Endothelial cell of umbilical vein (primary cell): ENCODE results near the gene POLR1D. TPM values are rescaled to one million over a fixed set of nuclear protein-coding genes. Genes with fewer than 3 reads are reported as not detected.

ENCODE experiments used
- BruUV-seq: library from RNA; stranded (reverse); fragments of 400-500 nt; replicated peaks from 2 replicates; lab custom pipeline; 2021; lab: Mats Ljungman, UMichigan
- CTCF ChIA-PET: fragments of 300-600, 350-600 bp; sonication (Branson Sonifier 250); formaldehyde crosslinking; loops from one replicate; lab custom pipeline; 2021; ENCODE audit warnings: antibody characterized with exemption, inconsistent platforms; lab: Charles Lee
- POLR2A ChIA-PET: fragments of 300-600, 350-600 bp; sonication (Branson Sonifier 250); formaldehyde crosslinking; loops from one replicate; lab custom pipeline; 2021; ENCODE audit warnings: antibody characterized with exemption, inconsistent platforms; lab: Charles Lee
- DNase-seq: peaks from one replicate; pipeline ENCODE4 v3.0.0-alpha.2; 2011; ENCODE audit warnings: low read depth, low spot score
- FAIRE-seq: peaks from 2 replicates; lab custom pipeline; 2011; peaks lifted over from hg19 to GRCh38; lab: Jason Lieb, UNC
- H2AFZ ChIP-seq: 2 replicates; pipeline ENCODE4 v1.6.0; 2012; ENCODE audit warnings: low read depth, low read length, control low read depth, inconsistent platforms
- H3K27ac ChIP-seq: 2 replicates; pipeline ENCODE4 v1.5.1; 2011; ENCODE audit warnings: low read depth, mild to moderate bottlenecking, control low read depth, low read length, moderate library complexity; ENCODE audit not compliant: insufficient read depth
- H3K27me3 ChIP-seq, 2 experiments: 2 replicates each; pipeline versions ENCODE4 v1.6.0 to v1.6.1; 2011; ENCODE audit warnings: low read length in 2 of 2, mixed read lengths in 1 of 2; ENCODE audit not compliant: control insufficient read depth in 2 of 2, insufficient read depth in 2 of 2
- H3K36me3 ChIP-seq, 2 experiments: 2 replicates in 1 of 2; 3 replicates in 1 of 2; pipeline ENCODE4 v1.5.1; 2011; ENCODE audit warnings: low read length in 2 of 2, mild to moderate bottlenecking in 1 of 2, moderate library complexity in 1 of 2; ENCODE audit not compliant: control insufficient read depth in 2 of 2, insufficient read depth in 2 of 2; ENCODE audit errors: extremely low read depth in 1 of 2
- H3K4me1 ChIP-seq: 3 replicates; pipeline ENCODE4 v1.5.1; 2011; ENCODE audit warnings: mild to moderate bottlenecking, low read length; ENCODE audit not compliant: control insufficient read depth, insufficient read depth; ENCODE audit errors: extremely low read depth
- H3K4me2 ChIP-seq: 2 replicates; pipeline ENCODE4 v1.6.1; 2011; ENCODE audit warnings: low read length, control low read depth, mixed read lengths; ENCODE audit not compliant: insufficient read depth
- H3K4me3 ChIP-seq, 3 experiments: fragments of 200-600 bp in 1 of 3; sonication (generic), shearing (Covaris generic) in 1 of 3; replicated peaks in 1 of 3; 2 replicates each; pipeline ENCODE4 v1.5.1; 2011 to 2016; ENCODE audit warnings: control low read depth in 3 of 3, low read length in 3 of 3, mild to moderate bottlenecking in 2 of 3, inconsistent platforms in 1 of 3, low read depth in 1 of 3, moderate library complexity in 1 of 3; ENCODE audit not compliant: insufficient read depth in 1 of 3
- H3K79me2 ChIP-seq: 2 replicates; pipeline ENCODE4 v1.6.0; 2012; ENCODE audit warnings: low read length, inconsistent platforms; ENCODE audit not compliant: control insufficient read depth, insufficient read depth
- H3K9ac ChIP-seq: replicated peaks from 2 replicates; pipeline ENCODE3; 2011; ENCODE audit warnings: low read length, control low read depth; ENCODE audit not compliant: insufficient read depth; ENCODE audit errors: extremely low read depth
- H3K9me1 ChIP-seq: replicated peaks from 3 replicates; pipeline ENCODE4 v1.6.0; 2011; ENCODE audit warnings: mild to moderate bottlenecking, low read length; ENCODE audit not compliant: control insufficient read depth, insufficient read depth; ENCODE audit errors: extremely low read depth
- H3K9me3 ChIP-seq: replicated peaks from 2 replicates; pipeline ENCODE4 v1.5.1; 2012; ENCODE audit warnings: low read length, inconsistent platforms; ENCODE audit not compliant: control insufficient read depth, insufficient read depth
- H4K20me1 ChIP-seq: replicated peaks from 2 replicates; pipeline ENCODE3; 2011; ENCODE audit warnings: mild to moderate bottlenecking, low read length; ENCODE audit not compliant: control insufficient read depth, insufficient read depth; ENCODE audit errors: extremely low read depth
- EZH2 ChIP-seq: IDR thresholded peaks from 2 replicates; pipeline ENCODE4 v1.6.1; 2012; ENCODE audit warnings: borderline replicate concordance, low read depth, mild to moderate bottlenecking, moderate library complexity, low read length, inconsistent platforms; ENCODE audit not compliant: severe bottlenecking
- FOS ChIP-seq: IDR thresholded peaks from 2 replicates; pipeline ENCODE4 v1.6.1; 2011; ENCODE audit warnings: mild to moderate bottlenecking, low read length, moderate library complexity, borderline replicate concordance; ENCODE audit not compliant: insufficient read depth
- GATA2 ChIP-seq: IDR thresholded peaks from 2 replicates; pipeline ENCODE4 v1.7.0; 2011; ENCODE audit warnings: low read depth, mild to moderate bottlenecking, moderate library complexity, mixed read lengths, low read length; ENCODE audit not compliant: insufficient read length, insufficient read depth
- MYC ChIP-seq: IDR thresholded peaks from one replicate; pipeline ENCODE4 v1.6.1; 2011; ENCODE audit warnings: mild to moderate bottlenecking, low read depth, low read length
- POLR2A ChIP-seq: IDR thresholded peaks from 2 replicates; pipeline ENCODE4 v1.6.1; 2012; ENCODE audit warnings: low read depth, mild to moderate bottlenecking, control low read depth, low read length
- POLR2AphosphoS5 ChIP-seq: IDR thresholded peaks from 2 replicates; pipeline ENCODE4 v1.6.1; 2012; ENCODE audit warnings: low read depth, mild to moderate bottlenecking, control low read depth, low read length, moderate library complexity; ENCODE audit not compliant: insufficient read depth
- dilution Hi-C: fragments of 300-500 bp; cut with MboI; formaldehyde crosslinking; loops from one replicate; pipeline ENCODE4 v1.15.0; 2019; ENCODE audit warnings: low sequenced_read_pairs; ENCODE audit not compliant: extremely low pct_ligation_motif_present
- intact Hi-C: fragments of 100-400 bp; cut with micrococcal nuclease; formaldehyde crosslinking; loops from one replicate; pipeline ENCODE4 v1.10.0; 2022
- polyA plus RNA-seq, 4 experiments: library from polyadenylated mRNA; depleted of rRNA in 3 of 4; stranded (reverse) in 3 of 4; unstranded in 1 of 4; fragments of >200 nt; gene quantifications; 2 replicates each; pipeline versions ENCODE4 v1.2.1 to v1.2.3, GENCODE V29; 2011 to 2012; ENCODE audit warnings: missing spikeins in 1 of 4
- total RNA-seq: library from RNA; stranded (reverse); gene quantifications from 2 replicates; pipeline ENCODE4 v1.2.3, GENCODE V29; 2021
- TF ChIP-seq, protein P1 (sequence below), 2 donors: IDR thresholded peaks; 1 replicate in 1 of 2; 2 replicates in 1 of 2; pipeline ENCODE4 v1.5.1; 2011; ENCODE audit warnings: low read length in 2 of 2, mild to moderate bottlenecking in 2 of 2, moderate library complexity in 2 of 2, control low read depth in 1 of 2, inconsistent platforms in 1 of 2, low read depth in 1 of 2; ENCODE audit not compliant: insufficient read depth in 1 of 2; ENCODE audit errors: extremely low read depth in 1 of 2
- TF ChIP-seq, protein P2 (sequence below): IDR thresholded peaks from 2 replicates; pipeline ENCODE4 v1.6.1; 2011; ENCODE audit not compliant: insufficient read depth, insufficient read length

The POLR1D gene
- total and polyA plus RNA-seq, 2 donors (not counting 3 experiments of a cell fraction or from before 2014, with no cell fraction given) = 90.7 to 111 TPM

- FAIRE-seq (no peak), DNase-seq (no peak)
- no peaks in the 10 kb centered on the region for H3K4me1 ChIP-seq
- H3K9me3 ChIP-seq = no peaks in the 10 kb centered on the region
- dilution Hi-C loops = no loop called here
- no peaks in the 10 kb centered on the region for H4K20me1 ChIP-seq
- no TSS peak for BruUV-seq
- no peak for TF ChIP-seq MYC
- TF ChIP-seq, protein P1, sequence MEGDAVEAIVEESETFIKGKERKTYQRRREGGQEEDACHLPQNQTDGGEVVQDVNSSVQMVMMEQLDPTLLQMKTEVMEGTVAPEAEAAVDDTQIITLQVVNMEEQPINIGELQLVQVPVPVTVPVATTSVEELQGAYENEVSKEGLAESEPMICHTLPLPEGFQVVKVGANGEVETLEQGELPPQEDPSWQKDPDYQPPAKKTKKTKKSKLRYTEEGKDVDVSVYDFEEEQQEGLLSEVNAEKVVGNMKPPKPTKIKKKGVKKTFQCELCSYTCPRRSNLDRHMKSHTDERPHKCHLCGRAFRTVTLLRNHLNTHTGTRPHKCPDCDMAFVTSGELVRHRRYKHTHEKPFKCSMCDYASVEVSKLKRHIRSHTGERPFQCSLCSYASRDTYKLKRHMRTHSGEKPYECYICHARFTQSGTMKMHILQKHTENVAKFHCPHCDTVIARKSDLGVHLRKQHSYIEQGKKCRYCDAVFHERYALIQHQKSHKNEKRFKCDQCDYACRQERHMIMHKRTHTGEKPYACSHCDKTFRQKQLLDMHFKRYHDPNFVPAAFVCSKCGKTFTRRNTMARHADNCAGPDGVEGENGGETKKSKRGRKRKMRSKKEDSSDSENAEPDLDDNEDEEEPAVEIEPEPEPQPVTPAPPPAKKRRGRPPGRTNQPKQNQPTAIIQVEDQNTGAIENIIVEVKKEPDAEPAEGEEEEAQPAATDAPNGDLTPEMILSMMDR (IDR thresholded peaks at IDR 0.05; ENCODE audit: extremely low read depth in 1 of 2, insufficient read depth in 1 of 2, low read depth in 1 of 2, low read length in 2 of 2) = no peak
- TF ChIP-seq, protein P2, sequence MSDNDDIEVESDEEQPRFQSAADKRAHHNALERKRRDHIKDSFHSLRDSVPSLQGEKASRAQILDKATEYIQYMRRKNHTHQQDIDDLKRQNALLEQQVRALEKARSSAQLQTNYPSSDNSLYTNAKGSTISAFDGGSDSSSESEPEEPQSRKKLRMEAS = no peak
- TF ChIP-seq POLR2AphosphoS5 = no peak
- no peak for TF ChIP-seq FOS
- TF ChIP-seq POLR2A = no peak
- TF ChIP-seq EZH2 = no peak
- no peak for TF ChIP-seq GATA2
- no peak overlapping the region for H3K9ac ChIP-seq
- no peak overlapping the region for H3K27ac ChIP-seq
- no peak overlapping the region for H2AFZ ChIP-seq
- no peak overlapping the region for H3K4me3 ChIP-seq
- no peaks in the 10 kb centered on the region for H3K9me1 ChIP-seq
- CTCF ChIA-PET = interaction anchor here (1.4 to 2.0 kb wide), 2 partner anchors 8 to 116 kb away, joined by 3 to 9 read pairs; no protein-coding TSS in a partner anchor
- H3K27me3 ChIP-seq = no peaks in the 10 kb centered on the region
- H3K4me2 ChIP-seq = no peak overlapping the region
- intact Hi-C loops = no loop called here
- peaks cover 4% of the 10 kb centered on the region for H3K79me2 ChIP-seq
- peaks cover 6 to 7% of the 10 kb centered on the region in 2 experiments for H3K36me3 ChIP-seq
- POLR2A ChIA-PET = no interaction called here
These were observed 28.6 kb downstream of the POLR1D start for GRCh38 chr13:27650312-27650711.
